Lower leg skin (tissue), 4 donors: ENCODE measurements around the gene CCDC88B. TPM values are rescaled to one million over a fixed set of nuclear protein-coding genes. Genes with fewer than 3 reads are reported as not detected.

Experiments
- DNase-seq, 2 donors: peaks; one replicate each; pipeline ENCODE4 v3.0.0-alpha.2; 2019; ENCODE audit warnings: low spot score in 2 of 2
- H3K4me3 ChIP-seq: fragments of 200-600 bp; sonication (generic); 2 replicates; pipeline ENCODE4 v1.5.1; 2017; ENCODE audit warnings: mild to moderate bottlenecking, low read depth; ENCODE audit not compliant: poor library complexity, severe bottlenecking
- CTCF ChIP-seq, 3 donors: fragments of 450-650 bp; IDR thresholded peaks; one replicate each; pipeline ENCODE4 v1.5.1; 2016; ENCODE audit warnings: antibody characterized with exemption in 3 of 3, mild to moderate bottlenecking in 3 of 3, moderate library complexity in 2 of 3
- POLR2A ChIP-seq, 2 donors: fragments of 450-650 bp; IDR thresholded peaks; one replicate each; pipeline ENCODE4 v1.6.1; 2016 to 2017; ENCODE audit warnings: antibody characterized with exemption in 2 of 2, mild to moderate bottlenecking in 1 of 2, moderate library complexity in 1 of 2
- WGBS, 2 donors: methylation state at CpG; one replicate each; pipeline ENCODE4 v1.1.5; 2018; 5-methylcytosine and 5-hydroxymethylcytosine counted together
- intact Hi-C: fragments of 100-400 bp; cut with DNase I; formaldehyde crosslinking; loops from one replicate; pipeline ENCODE4 v1.15.0; 2023; ENCODE audit warnings: low total_unique reads
- total RNA-seq, 4 donors: library from RNA; depleted of rRNA; stranded (reverse); fragments of >200 nt; gene quantifications; one replicate each; pipeline ENCODE4 v1.1.0, GENCODE V29; 2016

The CCDC88B gene
- total RNA-seq, 4 donors from 2014 or later, result 2.6 to 9.5 (median 4.8) TPM

- TF ChIP-seq CTCF (IDR thresholded peaks at IDR 0.05) (no peak), POLR2A (IDR thresholded peaks at IDR 0.05) (no peak)
- 53 to 60% methylated on average over 15 of the region's 15 CpGs for WGBS, 2 donors
- intact Hi-C loops, result loop anchor here (10.0 kb wide), 1 partner anchor 266 kb away; no protein-coding TSS in a partner anchor
- DNase-seq, result no peak
- no peak overlapping the region for H3K4me3 ChIP-seq
Measured at GRCh38 chr11:64379160-64379559, 39.2 kb downstream of the CCDC88B start.

- intact Hi-C loops, result loop anchor here (10.0 kb wide), 1 partner anchor 265 kb away; no protein-coding TSS in a partner anchor
- WGBS, 2 donors, result 61 to 70% methylated on average over 35 of the region's 35 CpGs
- no peak overlapping the region for H3K4me3 ChIP-seq
- TF ChIP-seq CTCF (IDR thresholded peaks at IDR 0.05) (peak in 1 of 3 donors; percentile 21), POLR2A (IDR thresholded peaks at IDR 0.05) (no peak)
- DNase-seq, result no peak
Measured at GRCh38 chr11:64379817-64380709, 40.1 kb downstream of the CCDC88B start.

GRCh38 chr11:64381350-64381749, 41.3 kb downstream of the CCDC88B start:
- TF ChIP-seq CTCF (IDR thresholded peaks at IDR 0.05) (no peak), POLR2A (IDR thresholded peaks at IDR 0.05) (no peak)
- 71 to 79% methylated on average over 6 of the region's 6 CpGs for WGBS, 2 donors
- intact Hi-C loops, result no loop called here
- H3K4me3 ChIP-seq, result no peak overlapping the region
- DNase-seq, result no peak

GRCh38 chr11:64382047-64382446, 42.0 kb downstream of the CCDC88B start:
- intact Hi-C loops, result no loop called here
- H3K4me3 ChIP-seq, result no peak overlapping the region
- DNase-seq, result no peak
- no peak for TF ChIP-seq POLR2A (IDR thresholded peaks at IDR 0.05)
- no peak for TF ChIP-seq CTCF (IDR thresholded peaks at IDR 0.05)
- 64 to 75% methylated on average over 6 of the region's 6 CpGs for WGBS, 2 donors

GRCh38 chr11:64382586-64382985, 42.6 kb downstream of the CCDC88B start:
- DNase-seq, result no peak
- TF ChIP-seq CTCF (IDR thresholded peaks at IDR 0.05) (no peak), POLR2A (IDR thresholded peaks at IDR 0.05) (no peak)
- no peak overlapping the region for H3K4me3 ChIP-seq
- intact Hi-C loops, result no loop called here
- 72 to 75% methylated on average over 8 of the region's 8 CpGs for WGBS, 2 donors
